ENCODE results near the gene FAM81A.

GRCh38 chr15:59558851-59559250 lies 120.9 kb downstream of the FAM81A start:
- TF ChIP-seq CTCF (conservative IDR thresholded peaks at IDR 0.05) (no peak), ZFX (IDR thresholded peaks at IDR 0.05) (no peak)
